ENCODE results near the gene MREG. TPM values are rescaled to one million over a fixed set of nuclear protein-coding genes. Genes with fewer than 3 reads are reported as not detected.
A peak's percentile ranks its signal among the peaks of the same experiment; 100 is the strongest.

Gene MREG
- total and polyA plus RNA-seq, 2 experiments from 2014 or later, result 19.4 to 25.3 TPM

- Histone ChIP-seq H2AFZ (no peak overlapping the region), H3K36me3 (ENCODE audit: insufficient read depth) (peaks cover 4% of the 10 kb centered on the region; the same call in 1 of the 2 replicates), H3K9me2 (ENCODE audit: insufficient read depth) (no peaks in the 10 kb centered on the region), H3K4me1 (ENCODE audit: insufficient read depth) (no peaks in the 10 kb centered on the region), H3K79me2 (replicated peaks; ENCODE audit: insufficient read depth) (peaks cover 62% of the 10 kb centered on the region), H3K4me3 (no peak overlapping the region), H3K27me3 (ENCODE audit: insufficient read depth) (no peaks in the 10 kb centered on the region), H3F3A (replicated peaks; ENCODE audit: low read depth) (no peaks in the 10 kb centered on the region), H3K27ac (ENCODE audit: low read depth) (no peak overlapping the region; the same call in 1 of the 2 replicates), H4K20me1 (replicated peaks; ENCODE audit: insufficient read depth) (peaks cover 24% of the 10 kb centered on the region), H3K4me2 (no peak overlapping the region)
- Mint-ChIP-seq H3K4me3 (no peak overlapping the region), H3K9me3 (no peaks in the 10 kb centered on the region; the same call in 1 of the 3 replicates), H3K27ac (peak overlapping the region; percentile 69), H3K4me1 (peaks cover 4% of the 10 kb centered on the region; the same call in 2 of the 3 replicates), H3K27me3 (ENCODE audit: insufficient read depth, low read depth, poor library complexity) (peaks cover 3% of the 10 kb centered on the region), H3K36me3 (ENCODE audit: low read depth) (peaks cover 28% of the 10 kb centered on the region)
- TF ChIP-seq NANOG (IDR thresholded peaks at IDR 0.05; ENCODE audit: borderline replicate concordance) (no peak), STAT1 (IDR thresholded peaks at IDR 0.05; ENCODE audit: unreplicated experiment) (no peak), ZNF331 (CRISPR knock-in tag; IDR thresholded peaks at IDR 0.05; ENCODE audit: low read depth) (no peak), ZNF462 (CRISPR knock-in tag; IDR thresholded peaks at IDR 0.05) (no peak), CREB1 (CRISPR knock-in tag; IDR thresholded peaks at IDR 0.05; ENCODE audit: low read depth) (no peak), ZNF114 (CRISPR knock-in tag; IDR thresholded peaks at IDR 0.05) (no peak), ETS1 (IDR thresholded peaks at IDR 0.05) (no peak), JUNB (IDR thresholded peaks at IDR 0.05; ENCODE audit: unreplicated experiment) (no peak)
- DNase-seq (ENCODE audit: low spot score), result no peak
- ATAC-seq, result no peak
These were observed 45.6 kb downstream of the MREG start for GRCh38 chr2:215967590-215968378.

Data from GM23338 (cell line).